Upper lobe of left lung (tissue), 6 donors: ENCODE results near the gene CTH. TPM values are rescaled to one million over a fixed set of nuclear protein-coding genes. Genes with fewer than 3 reads are reported as not detected.
"Not testable (repeated sequence)": the region's sequence is repeated elsewhere in the genome, so short reads cannot be mapped to it uniquely, and the experiment has no call there.

Experiments
- ATAC-seq, 2 donors: fragments of 200-7000 bp; cut with Tn5 transposase; one replicate each; pipeline ENCODE4 v1.9.1; 2022; ENCODE audit warnings: mild to moderate bottlenecking in 2 of 2, moderate library complexity in 2 of 2; ENCODE audit not compliant: low FRiP score in 2 of 2
- DNase-seq, 2 donors: peaks; one replicate each; pipeline ENCODE4 v3.0.0-alpha.2; 2019 to 2020
- H3K27ac ChIP-seq, 4 donors: fragments of 200-600 bp; sonication (generic); one replicate each; pipeline ENCODE4 v1.5.1; 2016 to 2019
- H3K27me3 ChIP-seq, 4 donors: fragments of 200-600 bp; sonication (generic); one replicate each; pipeline ENCODE4 v1.5.1; 2017 to 2019
- H3K36me3 ChIP-seq, 4 donors: fragments of 200-600 bp; sonication (generic); one replicate each; pipeline ENCODE4 v1.5.1; 2016 to 2019
- H3K4me1 ChIP-seq, 4 donors: fragments of 200-600 bp; sonication (generic); one replicate each; pipeline ENCODE4 v1.5.1; 2018 to 2019
- H3K4me3 ChIP-seq, 4 donors: fragments of 200-600 bp; sonication (generic); one replicate each; pipeline ENCODE4 v1.5.1; 2017 to 2019; ENCODE audit warnings: mild to moderate bottlenecking in 2 of 4, moderate library complexity in 1 of 4
- H3K9me3 ChIP-seq, 4 donors: fragments of 200-600 bp; sonication (generic); one replicate each; pipeline ENCODE4 v1.5.1; 2018 to 2019
- EP300 ChIP-seq, 4 donors: sonication (generic); formaldehyde crosslinking; IDR thresholded peaks; one replicate each; pipeline ENCODE4 v1.5.1; 2017; ENCODE audit warnings: antibody characterized with exemption in 4 of 4, control low read depth in 2 of 4
- POLR2A ChIP-seq, 4 donors: fragments of 450-650 bp; IDR thresholded peaks; one replicate each; pipeline ENCODE4 v1.5.1; 2016 to 2017; ENCODE audit warnings: antibody characterized with exemption in 4 of 4, mild to moderate bottlenecking in 2 of 4
- POLR2AphosphoS5 ChIP-seq, 2 donors: sonication (generic); formaldehyde crosslinking; IDR thresholded peaks; one replicate each; pipeline ENCODE4 v1.5.1; 2017; ENCODE audit warnings: antibody characterized with exemption in 2 of 2
- WGBS, 2 donors: methylation state at CpG; one replicate each; pipeline ENCODE4 v1.1.5; 2017 to 2018; 5-methylcytosine and 5-hydroxymethylcytosine counted together
- total RNA-seq, 6 donors: library from RNA; depleted of rRNA in 4 of 6; stranded (reverse); fragments of >200 nt in 4 of 6; gene quantifications; one replicate each; pipeline versions ENCODE4 v1.1.0 to v1.2.1, GENCODE V29; 2016 to 2021
- TF ChIP-seq, protein P1 (sequence below), 6 experiments: fragments of 450-650 bp in 4 of 6; fragments of 200-600 bp in 2 of 6; sonication (generic) in 2 of 6; IDR thresholded peaks; one replicate each; pipeline ENCODE4 v1.5.1; 2016 to 2019; ENCODE audit warnings: antibody characterized with exemption in 6 of 6
- donor health status: DM: no; HTN: no; CAD: no; lungs with moderate emphysema.
- donor health status: DM: no; HTN: yes; CAD: no; lungs with severe emphysema.

CTH gene
- total RNA-seq, 6 donors from 2014 or later, result 2.4 to 9.7 (median 5.9) TPM

DNA sequence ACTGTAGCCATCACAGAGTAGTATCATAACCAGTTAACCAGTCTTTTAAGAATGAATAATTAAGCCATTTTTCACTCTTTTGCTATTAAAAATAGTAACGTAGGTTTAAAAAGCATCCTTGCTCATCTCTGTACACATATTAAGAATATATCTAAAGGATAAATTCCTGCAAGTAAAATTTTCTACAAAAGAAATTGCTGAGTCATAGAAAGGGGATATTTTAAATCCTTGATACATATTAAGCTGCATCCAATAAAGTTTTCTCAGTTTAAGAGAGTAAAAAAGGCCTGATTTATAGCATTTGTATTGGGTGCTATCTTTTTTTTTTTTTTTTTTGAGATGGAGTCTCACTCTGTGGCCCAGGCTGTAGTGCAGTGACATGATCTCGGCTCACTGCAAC lies 1.9 kb upstream of the CTH start:
- Histone ChIP-seq H3K27ac (no peak overlapping the region), H3K4me1 (peaks cover 7 to 24% (median 8%) of the 10 kb centered on the region in 4 donors), H3K27me3 (no peaks in the 10 kb centered on the region), H3K4me3 (no peak overlapping the region), H3K9me3 (no peaks in the 10 kb centered on the region), H3K36me3 (no peaks in the 10 kb centered on the region)
- TF ChIP-seq POLR2A (IDR thresholded peaks at IDR 0.05) (no peak), EP300 (IDR thresholded peaks at IDR 0.05) (no peak), POLR2AphosphoS5 (IDR thresholded peaks at IDR 0.05) (no peak)
- TF ChIP-seq, protein P1, sequence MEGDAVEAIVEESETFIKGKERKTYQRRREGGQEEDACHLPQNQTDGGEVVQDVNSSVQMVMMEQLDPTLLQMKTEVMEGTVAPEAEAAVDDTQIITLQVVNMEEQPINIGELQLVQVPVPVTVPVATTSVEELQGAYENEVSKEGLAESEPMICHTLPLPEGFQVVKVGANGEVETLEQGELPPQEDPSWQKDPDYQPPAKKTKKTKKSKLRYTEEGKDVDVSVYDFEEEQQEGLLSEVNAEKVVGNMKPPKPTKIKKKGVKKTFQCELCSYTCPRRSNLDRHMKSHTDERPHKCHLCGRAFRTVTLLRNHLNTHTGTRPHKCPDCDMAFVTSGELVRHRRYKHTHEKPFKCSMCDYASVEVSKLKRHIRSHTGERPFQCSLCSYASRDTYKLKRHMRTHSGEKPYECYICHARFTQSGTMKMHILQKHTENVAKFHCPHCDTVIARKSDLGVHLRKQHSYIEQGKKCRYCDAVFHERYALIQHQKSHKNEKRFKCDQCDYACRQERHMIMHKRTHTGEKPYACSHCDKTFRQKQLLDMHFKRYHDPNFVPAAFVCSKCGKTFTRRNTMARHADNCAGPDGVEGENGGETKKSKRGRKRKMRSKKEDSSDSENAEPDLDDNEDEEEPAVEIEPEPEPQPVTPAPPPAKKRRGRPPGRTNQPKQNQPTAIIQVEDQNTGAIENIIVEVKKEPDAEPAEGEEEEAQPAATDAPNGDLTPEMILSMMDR (IDR thresholded peaks at IDR 0.05), result no peak
- no peak for ATAC-seq
- 97 to 100% methylated on average over 2 of the region's 2 CpGs for WGBS, 2 donors
- DNase-seq, result no peak

DNA sequence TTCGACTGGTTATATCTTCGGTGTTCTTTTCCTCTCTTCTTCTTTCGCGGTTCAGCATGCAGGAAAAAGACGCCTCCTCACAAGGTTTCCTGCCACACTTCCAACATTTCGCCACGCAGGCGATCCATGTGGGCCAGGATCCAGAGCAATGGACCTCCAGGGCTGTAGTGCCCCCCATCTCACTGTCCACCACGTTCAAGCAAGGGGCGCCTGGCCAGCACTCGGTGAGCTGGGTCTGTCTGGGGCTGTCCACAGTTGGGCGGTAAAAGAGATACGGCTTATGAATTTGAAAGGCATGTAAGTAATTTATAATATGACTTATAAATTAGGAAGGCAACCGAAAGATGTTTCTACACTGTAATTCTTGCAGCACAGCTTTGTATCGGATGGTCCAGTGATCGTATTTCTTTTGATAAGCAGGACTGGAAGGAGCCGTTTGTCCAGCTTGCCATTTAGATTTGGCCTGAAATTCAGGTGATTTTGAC lies 334 bp downstream of the CTH start:
- Histone ChIP-seq H3K36me3 (no peaks in the 10 kb centered on the region), H3K27me3 (no peaks in the 10 kb centered on the region), H3K4me1 (peaks cover 7 to 19% (median 8%) of the 10 kb centered on the region in 4 donors), H3K27ac (peak overlapping the region; percentile 85 to 94 (median 90)), H3K9me3 (no peaks in the 10 kb centered on the region), H3K4me3 (peak overlapping the region; percentile 34 to 63 (median 60))
- ATAC-seq, result peak; percentile 61 to 62
- DNase-seq, result peak in 1 of 2 donors; percentile 57
- 1% methylated on average over 17 of the region's 17 CpGs for WGBS, 2 donors
- TF ChIP-seq EP300 (IDR thresholded peaks at IDR 0.05), result no peak
- TF ChIP-seq POLR2AphosphoS5 (IDR thresholded peaks at IDR 0.05), result no peak
- TF ChIP-seq, protein P1 (IDR thresholded peaks at IDR 0.05), result no peak
- no peak for TF ChIP-seq POLR2A (IDR thresholded peaks at IDR 0.05)

DNA sequence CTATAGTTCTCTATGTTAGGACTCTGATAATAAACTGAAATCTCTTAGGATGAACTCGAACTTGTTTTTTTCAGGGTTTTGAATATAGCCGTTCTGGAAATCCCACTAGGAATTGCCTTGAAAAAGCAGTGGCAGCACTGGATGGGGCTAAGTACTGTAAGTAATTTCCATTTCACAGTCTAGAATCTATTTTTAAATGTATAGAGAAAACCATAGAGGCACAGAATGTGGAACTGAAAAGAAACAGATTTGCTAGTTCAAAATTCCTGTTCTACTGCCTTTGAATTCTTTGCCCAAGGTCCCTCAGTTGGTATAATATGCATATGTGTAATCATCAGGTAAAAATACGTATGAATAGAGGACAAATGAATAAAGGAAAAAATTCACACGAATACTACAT lies 4.8 kb downstream of the CTH start:
- no peak for TF ChIP-seq POLR2A (IDR thresholded peaks at IDR 0.05)
- TF ChIP-seq, protein P1 (IDR thresholded peaks at IDR 0.05), result no peak
- no peak for TF ChIP-seq POLR2AphosphoS5 (IDR thresholded peaks at IDR 0.05)
- TF ChIP-seq EP300 (IDR thresholded peaks at IDR 0.05), result no peak
- no peak for ATAC-seq

DNA sequence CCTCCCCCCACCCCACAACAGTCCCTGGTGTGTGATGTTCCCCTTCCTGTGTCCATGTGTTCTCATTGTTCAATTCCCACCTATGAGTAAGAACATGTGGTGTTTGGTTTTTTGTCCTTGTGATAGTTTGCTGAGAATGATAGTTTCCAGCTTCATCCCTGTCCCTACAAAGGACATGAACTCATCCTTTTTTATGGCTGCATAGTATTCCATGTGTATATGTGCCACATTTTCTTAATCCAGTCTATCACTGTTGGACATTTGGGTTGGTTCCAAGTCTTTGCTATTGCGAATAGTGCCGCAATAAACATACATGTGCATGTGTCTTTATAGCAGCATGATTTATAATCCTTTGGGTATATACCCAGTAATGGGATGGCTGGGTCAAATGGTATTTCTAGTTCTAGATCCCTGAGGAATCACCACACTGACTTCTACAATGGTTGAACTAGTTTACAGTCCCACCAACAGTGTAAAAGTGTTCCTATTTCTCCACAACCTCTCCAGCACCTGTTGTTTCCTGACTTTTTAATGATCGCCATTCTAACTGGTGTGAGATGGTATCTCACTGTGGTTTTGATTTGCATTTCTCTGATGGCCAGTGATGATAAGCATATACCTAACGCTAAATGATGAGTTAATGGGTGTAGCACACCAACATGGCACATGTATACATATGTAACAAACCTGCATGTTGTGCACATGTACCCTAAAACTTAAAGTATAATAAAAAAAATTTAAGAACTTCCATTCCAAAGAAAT lies 8.1 kb downstream of the CTH start:
- not testable (repeated sequence) for H3K9me3 ChIP-seq, H3K4me3 ChIP-seq, H3K4me1 ChIP-seq, H3K27me3 ChIP-seq, ATAC-seq, H3K27ac ChIP-seq, DNase-seq
- H3K36me3 ChIP-seq, result peaks cover 0 to 13% (median 0%) of the 10 kb centered on the region in 4 donors
- WGBS, 2 donors, result 87 to 93% methylated on average over 4 of the region's 4 CpGs

More for the DNA sequence above, 4.8 kb downstream of the CTH start:
- Histone ChIP-seq H3K27me3 (no peaks in the 10 kb centered on the region), H3K4me1 (peaks cover 0 to 13% (median 4%) of the 10 kb centered on the region in 4 donors), H3K9me3 (no peaks in the 10 kb centered on the region), H3K27ac (no peak overlapping the region), H3K4me3 (no peak overlapping the region), H3K36me3 (peaks cover 0 to 7% (median 0%) of the 10 kb centered on the region in 4 donors)
- no peak for DNase-seq
- 80 to 83% methylated on average over 4 of the region's 4 CpGs for WGBS, 2 donors

DNA sequence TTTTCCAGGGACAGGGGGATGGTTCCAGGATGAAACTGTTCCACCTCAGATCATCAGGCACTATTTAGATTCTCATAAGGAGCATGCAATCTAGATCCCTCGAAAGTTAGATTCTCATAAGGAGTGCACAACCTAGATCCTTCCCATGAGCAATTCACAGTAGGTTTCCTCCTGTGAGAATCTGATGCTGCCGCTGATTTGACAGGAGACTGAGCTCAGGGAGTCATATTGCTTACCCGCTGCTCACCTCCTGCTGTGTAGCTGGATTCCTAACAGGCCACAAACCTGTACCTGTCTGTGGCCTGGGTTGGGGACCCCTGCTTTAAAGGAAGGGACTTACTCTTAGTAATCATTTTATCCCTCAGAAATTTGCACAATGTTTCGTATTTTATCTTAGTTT lies 9.3 kb downstream of the CTH start:
- DNase-seq (no peak), ATAC-seq (no peak)
- no peaks in the 10 kb centered on the region for H3K4me1 ChIP-seq
- no peaks in the 10 kb centered on the region for H3K9me3 ChIP-seq
- WGBS, 2 donors, result 82 to 87% methylated on average over 4 of the region's 4 CpGs
- H3K27ac ChIP-seq, result no peak overlapping the region
- TF ChIP-seq POLR2A (IDR thresholded peaks at IDR 0.05), result no peak
- TF ChIP-seq EP300 (IDR thresholded peaks at IDR 0.05), result no peak
- TF ChIP-seq, protein P1 (IDR thresholded peaks at IDR 0.05), result no peak
- no peak for TF ChIP-seq POLR2AphosphoS5 (IDR thresholded peaks at IDR 0.05)
- peaks cover 0 to 13% (median 0%) of the 10 kb centered on the region in 4 donors for H3K36me3 ChIP-seq
- no peak overlapping the region for H3K4me3 ChIP-seq
- H3K27me3 ChIP-seq, result no peaks in the 10 kb centered on the region
